GM19328 (cell line): ENCODE measurements around the gene ABCC9.

ENCODE experiments used
- ATAC-seq: cut with Tn5 transposase; IDR thresholded peaks from one replicate; pipeline ENCODE4 v1.9.1; 2021; ENCODE audit warnings: mild to moderate bottlenecking, moderate library complexity; ENCODE audit not compliant: unreplicated experiment

ABCC9 gene

DNA sequence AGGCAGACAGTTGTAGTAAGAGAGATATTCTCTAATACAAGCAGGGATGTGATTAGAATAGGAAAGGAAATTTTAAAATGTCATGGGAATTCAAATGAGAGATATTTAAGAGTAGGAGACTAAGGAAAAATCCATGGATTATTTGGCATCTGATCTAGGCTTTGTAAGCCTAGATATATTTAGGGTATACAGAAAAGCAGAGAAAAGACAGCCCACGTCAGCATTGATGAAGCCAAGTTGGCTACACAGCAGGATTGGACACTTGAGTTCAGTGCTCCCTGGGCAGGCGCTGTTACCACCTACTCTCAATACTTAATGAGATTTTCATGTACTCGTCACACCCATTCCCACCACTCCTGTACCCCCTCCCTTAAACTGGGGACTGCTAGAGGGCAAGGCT, 165.1 kb downstream of the ABCC9 start:
- ATAC-seq = no peak

DNA sequence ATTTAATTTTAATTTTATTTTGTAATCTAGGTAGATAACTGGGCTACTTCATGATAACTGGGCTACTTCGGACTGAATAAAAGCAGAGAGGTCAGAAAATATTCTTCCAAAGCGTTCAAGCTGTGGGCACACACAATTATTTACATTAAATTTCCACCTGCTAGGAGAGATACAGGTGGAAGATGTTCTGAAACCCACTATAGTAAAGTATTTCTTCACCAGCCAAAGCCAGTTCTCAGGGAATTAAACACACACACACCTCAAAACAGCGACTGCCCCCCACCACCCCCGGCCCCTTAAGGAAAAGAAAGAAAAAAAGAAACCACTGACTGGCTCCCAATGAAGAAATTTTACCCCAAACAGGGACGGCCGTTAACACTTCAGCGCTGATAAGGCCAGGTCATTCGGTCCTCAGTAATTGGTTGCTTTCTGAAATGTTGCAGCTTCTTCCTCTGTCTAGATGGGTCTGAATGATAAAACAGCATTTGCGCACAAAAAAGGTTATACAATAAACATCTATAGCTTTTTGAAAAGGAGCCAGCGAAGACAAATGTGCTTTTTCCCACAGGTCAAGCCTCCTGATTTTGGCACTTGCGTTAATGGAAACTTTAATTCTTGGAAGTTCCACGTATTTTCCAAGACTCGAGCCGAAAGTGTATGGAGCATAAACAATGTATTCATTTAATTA, 165.9 kb downstream of the ABCC9 start:
- no peak for ATAC-seq

GRCh38 chr12:21774358-21775132, 166.7 kb downstream of the ABCC9 start, which contains the start of gene KCNJ8:
Gene KCNJ8 (minus strand): TSS chr12:21774706. CDS start chr12:21773616, 1,090 bp downstream.
- no peak for ATAC-seq

DNA sequence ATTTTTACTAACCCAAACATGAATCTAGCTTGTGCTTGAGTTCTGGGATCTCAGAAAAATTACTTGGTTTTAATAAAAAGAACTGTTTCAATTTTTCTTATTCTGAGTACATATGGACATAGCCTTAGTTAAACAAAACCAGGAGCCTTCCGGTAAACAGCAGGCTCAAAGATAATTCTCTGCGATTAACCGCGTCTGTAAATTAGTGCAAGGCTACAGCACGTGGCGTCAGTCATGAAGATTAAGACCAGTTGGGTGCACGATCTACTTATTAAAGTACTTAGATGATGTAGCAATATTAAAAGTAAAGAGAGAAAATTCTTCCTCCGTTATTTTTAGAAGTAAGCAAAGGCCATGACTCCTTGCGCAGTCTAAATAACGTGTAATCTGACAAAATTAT, 167.4 kb downstream of the ABCC9 start:
- no peak for ATAC-seq

DNA sequence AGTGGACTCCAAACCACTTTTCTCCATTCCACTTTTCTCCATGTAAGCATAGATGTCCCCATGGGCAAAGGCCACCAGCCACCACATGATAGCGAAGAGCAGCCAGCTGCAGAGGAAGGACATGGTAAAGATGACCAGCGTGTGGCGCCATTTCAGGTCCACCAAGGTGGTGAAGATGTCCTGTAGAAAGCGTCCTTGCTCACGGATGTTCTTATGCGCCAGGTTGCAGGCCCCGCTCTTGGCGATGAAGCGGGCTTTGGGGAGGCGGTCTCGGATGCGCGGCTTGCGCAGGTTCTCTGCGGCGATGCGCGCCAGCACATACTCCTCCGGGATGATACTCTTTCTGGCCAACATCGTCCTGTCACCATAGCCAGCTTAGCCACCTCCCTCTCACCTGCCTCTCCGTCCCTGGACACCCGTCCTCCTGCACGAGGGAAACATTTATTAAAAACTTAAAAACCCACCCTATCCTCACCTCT, 167.9 kb downstream of the ABCC9 start:
- no peak for ATAC-seq

- ATAC-seq = no peak
Measured at GRCh38 chr12:21771311-21771710, 169.9 kb downstream of the ABCC9 start.

DNA sequence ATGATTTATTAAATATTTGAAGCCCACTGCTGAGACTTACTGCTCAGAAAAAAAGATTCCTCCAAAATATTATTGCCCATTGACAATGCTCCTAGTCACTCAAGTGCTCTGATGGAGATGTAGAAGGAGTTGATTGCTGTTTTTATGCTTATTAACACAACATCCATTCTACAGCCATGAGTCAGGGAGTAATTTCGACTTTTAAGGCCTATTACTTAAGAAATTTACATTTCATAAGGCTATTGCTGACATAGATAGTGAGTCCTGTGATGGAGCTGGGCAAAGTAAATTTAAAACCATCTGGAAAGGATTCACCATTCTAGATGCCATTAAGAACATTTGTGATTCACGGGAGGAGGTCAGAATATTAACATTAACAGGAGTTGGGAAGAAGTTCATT, 171.9 kb downstream of the ABCC9 start:
- ATAC-seq = no peak

DNA sequence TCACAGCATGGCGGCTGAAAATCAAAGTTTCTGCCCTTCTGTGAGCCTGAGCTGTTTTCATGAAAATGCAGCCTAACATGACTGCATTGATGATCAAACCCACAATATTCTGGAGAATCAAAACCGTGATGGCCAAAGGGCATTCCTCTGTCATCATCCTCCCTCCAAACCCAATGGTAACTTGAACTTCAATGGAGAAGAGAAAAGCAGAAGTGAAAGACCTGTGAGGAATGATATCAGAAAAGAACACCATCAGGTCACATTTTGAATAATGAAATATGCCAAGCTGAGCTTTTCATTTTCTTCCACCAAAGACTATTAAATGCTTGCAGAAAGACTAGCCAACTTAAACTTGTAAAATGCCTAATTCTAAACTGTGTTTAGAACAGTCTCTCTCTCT, 174.8 kb downstream of the ABCC9 start:
- ATAC-seq = no peak

DNA sequence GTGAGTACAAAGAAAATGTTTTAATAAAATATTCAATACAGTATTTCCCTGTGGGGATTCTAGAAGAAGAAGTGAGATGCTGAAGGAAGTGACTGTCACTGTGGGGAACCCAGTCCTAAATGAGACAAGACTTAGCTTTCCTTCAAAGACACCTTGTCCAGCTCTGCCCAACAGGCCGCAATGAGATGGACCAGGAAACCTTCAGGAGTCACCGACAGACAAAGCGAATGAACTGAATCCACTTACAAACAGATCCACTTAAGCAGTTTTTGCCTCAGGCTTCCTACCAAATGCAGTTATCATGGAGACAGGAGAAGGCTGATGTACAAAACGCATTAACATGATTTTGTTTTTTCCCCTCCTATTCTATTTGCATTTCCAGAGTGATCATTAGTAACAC, 176.3 kb downstream of the ABCC9 start:
- no peak for ATAC-seq

GRCh38 chr12:21764065-21764464, 177.2 kb downstream of the ABCC9 start:
- no peak for ATAC-seq

GRCh38 chr12:21763531-21763930, 177.7 kb downstream of the ABCC9 start:
- no peak for ATAC-seq

DNA sequence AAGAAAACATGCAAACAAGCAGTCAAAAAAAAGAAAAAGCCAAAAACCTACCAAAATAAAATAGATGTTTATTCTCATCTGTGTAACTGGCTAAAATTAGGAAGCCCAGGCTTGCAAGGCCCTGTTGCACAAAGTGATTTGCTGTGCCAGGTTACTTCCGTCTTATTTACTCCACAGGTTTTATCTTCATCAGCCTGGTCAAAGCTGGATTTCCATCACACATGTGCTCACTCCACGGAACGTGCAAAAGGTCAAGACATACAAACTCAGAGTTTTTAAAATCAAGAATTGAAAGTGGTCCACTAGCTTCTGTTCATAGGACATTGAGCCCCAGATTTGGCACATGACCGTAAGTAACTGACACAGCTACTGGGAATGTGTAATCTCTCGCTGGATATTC, 181.5 kb downstream of the ABCC9 start:
- no peak for ATAC-seq

DNA sequence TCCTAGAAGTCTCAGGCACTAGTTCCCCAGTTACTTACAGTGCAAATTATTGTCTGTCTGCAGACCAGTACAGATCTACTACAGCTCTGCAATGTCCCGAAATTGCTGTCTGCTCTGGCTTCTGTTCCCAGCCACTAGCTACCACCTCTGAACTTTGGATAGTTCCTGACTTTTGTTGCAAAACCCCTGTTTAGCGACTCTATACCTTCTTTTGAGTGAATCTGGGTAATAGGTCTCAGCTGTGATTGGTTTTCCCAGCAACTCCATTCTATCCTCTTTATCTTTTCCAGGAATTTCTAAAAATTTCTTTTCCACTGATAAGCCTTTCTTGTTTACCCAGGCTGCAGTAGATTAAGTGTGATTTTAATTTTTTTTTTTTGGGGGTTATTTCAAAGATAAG, 183.5 kb downstream of the ABCC9 start:
- ATAC-seq = no peak

DNA sequence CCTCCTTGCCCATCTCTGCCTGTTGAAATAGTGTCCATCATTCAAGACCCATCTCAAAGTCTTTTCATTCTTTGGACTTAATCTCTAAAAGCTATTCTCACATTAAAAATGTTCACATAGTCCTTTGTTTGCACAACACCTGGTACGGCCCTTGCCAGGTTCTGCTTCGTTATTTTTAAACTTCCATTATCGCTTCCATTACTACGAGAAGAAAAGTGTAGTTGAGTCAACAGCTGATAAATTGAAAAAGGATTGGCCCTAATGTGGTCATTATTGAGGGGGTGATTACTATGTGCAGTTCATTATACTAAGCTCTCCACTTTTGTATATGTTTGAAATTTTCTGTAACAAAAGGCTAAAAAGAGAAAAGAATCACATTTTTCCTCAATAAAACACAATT, 184.5 kb downstream of the ABCC9 start:
- no peak for ATAC-seq

- ATAC-seq = no peak
Measured at GRCh38 chr12:21751517-21751916, 189.7 kb downstream of the ABCC9 start.
